IMR-90 (cell line): ENCODE results near the gene ATP11A. TPM values are rescaled to one million over a fixed set of nuclear protein-coding genes. Genes with fewer than 3 reads are reported as not detected.

Source experiments
- ATAC-seq: fragments of 200-7000 bp; cut with Tn5 transposase; 2 replicates; pipeline ENCODE4 v1.9.1; 2020; ENCODE audit warnings: low read depth, mild to moderate bottlenecking, moderate library complexity
- BruUV-seq: library from RNA; stranded (reverse); fragments of 400-500 nt; replicated peaks from 2 replicates; lab custom pipeline; 2021; lab: Mats Ljungman, UMichigan
- CTCF ChIA-PET: fragments of 300-600 bp; formaldehyde crosslinking; extraction: SDS; loops from one replicate; lab custom pipeline; 2021; ENCODE audit warnings: antibody characterized with exemption; lab: Yijun Ruan, JAX
- POLR2A ChIA-PET: fragments of 300-600 bp; sonication (Branson Sonifier 250); formaldehyde crosslinking; loops from one replicate; lab custom pipeline; 2022; ENCODE audit warnings: antibody characterized with exemption; ENCODE audit not compliant: unreplicated experiment; lab: Charles Lee
- DNase-seq: peaks from one replicate; pipeline ENCODE4 v3.0.0; 2013
- H2AFZ ChIP-seq: replicated peaks from 2 replicates; pipeline ENCODE3; 2013; ENCODE audit warnings: low read length, mild to moderate bottlenecking; ENCODE audit not compliant: poor library complexity
- H2AK5ac ChIP-seq: 2 replicates; pipeline ENCODE4 v1.6.1; 2013; ENCODE audit warnings: low read depth, low read length, inconsistent platforms
- H2AK9ac ChIP-seq: replicated peaks from 2 replicates; pipeline ENCODE3; 2013; ENCODE audit warnings: mild to moderate bottlenecking, low read depth, low read length, moderate library complexity; ENCODE audit not compliant: poor library complexity
- H2BK120ac ChIP-seq: 2 replicates; pipeline ENCODE4 v1.6.1; 2013; ENCODE audit warnings: low read depth, low read length, inconsistent platforms
- H2BK15ac ChIP-seq: 3 replicates; pipeline ENCODE4 v1.6.1; 2013; ENCODE audit warnings: low read depth, low read length, inconsistent platforms
- H2BK20ac ChIP-seq: 2 replicates; pipeline ENCODE4 v1.6.1; 2013; ENCODE audit warnings: low read depth, mild to moderate bottlenecking, inconsistent platforms, low read length, moderate library complexity
- H2BK5ac ChIP-seq: 2 replicates; pipeline ENCODE4 v1.6.1; 2013; ENCODE audit warnings: mild to moderate bottlenecking, low read depth, low read length, inconsistent platforms; ENCODE audit not compliant: poor library complexity, severe bottlenecking
- H3K14ac ChIP-seq: replicated peaks from 2 replicates; pipeline ENCODE4 v1.6.1; 2013; ENCODE audit warnings: low read depth, low read length, inconsistent platforms
- H3K18ac ChIP-seq: 2 replicates; pipeline ENCODE4 v1.6.1; 2013; ENCODE audit warnings: low read depth, low read length, control low read depth
- H3K23ac ChIP-seq: 2 replicates; pipeline ENCODE4 v1.6.1; 2013; ENCODE audit warnings: low read depth, low read length, inconsistent platforms
- H3K27ac ChIP-seq: 2 replicates; pipeline ENCODE4 v1.5.1; 2013; ENCODE audit warnings: mild to moderate bottlenecking, control low read depth, low read length; ENCODE audit not compliant: insufficient read depth
- H3K27me3 ChIP-seq: 2 replicates; pipeline ENCODE4 v1.6.1; 2013; ENCODE audit warnings: low read length; ENCODE audit not compliant: control insufficient read depth, insufficient read depth
- H3K36me3 ChIP-seq: 2 replicates; pipeline ENCODE4 v1.6.1; 2013; ENCODE audit warnings: low read length, mixed read lengths; ENCODE audit not compliant: control insufficient read depth, insufficient read depth
- H3K4ac ChIP-seq: 2 replicates; pipeline ENCODE4 v1.6.1; 2013; ENCODE audit warnings: low read depth, low read length, inconsistent platforms
- H3K4me1 ChIP-seq: 2 replicates; pipeline ENCODE4 v1.6.1; 2013; ENCODE audit warnings: low read length, mixed read lengths; ENCODE audit not compliant: control insufficient read depth, insufficient read depth
- H3K4me2 ChIP-seq: 2 replicates; pipeline ENCODE4 v1.6.1; 2013; ENCODE audit warnings: low read depth, mild to moderate bottlenecking, control low read depth, low read length, moderate library complexity
- H3K4me3 ChIP-seq: 2 replicates; pipeline ENCODE4 v1.5.1; 2013; ENCODE audit warnings: low read depth, mild to moderate bottlenecking, control low read depth, low read length, moderate library complexity; ENCODE audit not compliant: insufficient read depth
- H3K56ac ChIP-seq: 2 replicates; pipeline ENCODE4 v1.6.1; 2013; ENCODE audit warnings: low read length, inconsistent platforms; ENCODE audit not compliant: insufficient read depth; ENCODE audit errors: extremely low read depth
- H3K79me1 ChIP-seq, 2 experiments: 2 replicates each; pipeline ENCODE4 v1.6.1; 2013; ENCODE audit warnings: low read length in 2 of 2, inconsistent platforms in 1 of 2, low read depth in 1 of 2
- H3K9ac ChIP-seq: 2 replicates; pipeline ENCODE4 v1.6.1; 2013; ENCODE audit warnings: low read depth, low read length, control low read depth
- H3K9me1 ChIP-seq: 2 replicates; pipeline ENCODE4 v1.6.1; 2013; ENCODE audit warnings: low read length, inconsistent platforms; ENCODE audit not compliant: insufficient read depth
- H3K9me3 ChIP-seq: 2 replicates; pipeline ENCODE4 v1.6.1; 2013; ENCODE audit warnings: low read length; ENCODE audit not compliant: control insufficient read depth, insufficient read depth
- H4K20me1 ChIP-seq: 2 replicates; pipeline ENCODE4 v1.6.1; 2013; ENCODE audit warnings: low read length, inconsistent platforms; ENCODE audit not compliant: insufficient read depth
- H4K5ac ChIP-seq: 2 replicates; pipeline ENCODE4 v1.6.1; 2013; ENCODE audit warnings: mild to moderate bottlenecking, low read depth, low read length, control low read depth
- H4K8ac ChIP-seq, 2 experiments: 2 replicates each; pipeline ENCODE4 v1.6.1; 2013; ENCODE audit warnings: low read depth in 2 of 2, low read length in 2 of 2, control low read depth in 1 of 2, inconsistent platforms in 1 of 2
- H4K91ac ChIP-seq: 2 replicates; pipeline ENCODE4 v1.6.1; 2013; ENCODE audit warnings: low read depth, low read length, inconsistent platforms; ENCODE audit not compliant: insufficient read depth
- BHLHE40 ChIP-seq: fragments of 150-350 bp; IDR thresholded peaks from 2 replicates; pipeline ENCODE4 v1.6.1; 2016; ENCODE audit warnings: mild to moderate bottlenecking, low read depth, low read length
- CEBPB ChIP-seq: IDR thresholded peaks from 2 replicates; pipeline ENCODE4 v1.6.1; 2012; ENCODE audit warnings: low read depth, low read length, improper control_type of control experiment
- CTCF ChIP-seq: conservative IDR thresholded peaks from 2 replicates; pipeline ENCODE4 v1.5.1; 2012; ENCODE audit warnings: mild to moderate bottlenecking, low read depth, low read length, improper control_type of control experiment
- ELK1 ChIP-seq: fragments of 150-350 bp; IDR thresholded peaks from 2 replicates; pipeline ENCODE4 v1.6.1; 2016; ENCODE audit warnings: low read depth, mild to moderate bottlenecking, low read length, moderate library complexity, borderline replicate concordance
- MAFK ChIP-seq: IDR thresholded peaks from 2 replicates; pipeline ENCODE4 v1.6.1; 2012; ENCODE audit warnings: low read depth, low read length, improper control_type of control experiment
- MAZ ChIP-seq: IDR thresholded peaks from 2 replicates; pipeline ENCODE4 v1.6.1; 2012; ENCODE audit warnings: low read depth, mild to moderate bottlenecking, low read length, improper control_type of control experiment, moderate library complexity, borderline replicate concordance
- MXI1 ChIP-seq: IDR thresholded peaks from 2 replicates; pipeline ENCODE4 v1.6.1; 2012; ENCODE audit warnings: low read depth, mild to moderate bottlenecking, low read length, moderate library complexity, borderline replicate concordance
- NFE2L2 ChIP-seq: fragments of 150-350 bp; IDR thresholded peaks from 2 replicates; pipeline ENCODE4 v1.6.1; 2016; ENCODE audit warnings: low read depth, mild to moderate bottlenecking, low read length
- POLR2A ChIP-seq: IDR thresholded peaks from 2 replicates; pipeline ENCODE4 v1.6.1; 2012; ENCODE audit warnings: mild to moderate bottlenecking, low read depth, low read length
- RAD21 ChIP-seq: IDR thresholded peaks from 2 replicates; pipeline ENCODE4 v1.6.1; 2012; ENCODE audit warnings: low read length, improper control_type of control experiment
- RCOR1 ChIP-seq: IDR thresholded peaks from 2 replicates; pipeline ENCODE4 v1.6.1; 2012; ENCODE audit warnings: mild to moderate bottlenecking, low read length, improper control_type of control experiment; ENCODE audit not compliant: insufficient replicate concordance
- RFX5 ChIP-seq: IDR thresholded peaks from 2 replicates; pipeline ENCODE4 v1.8.0; 2012; ENCODE audit warnings: low read depth, mild to moderate bottlenecking, low read length, moderate library complexity
- SMC3 ChIP-seq: fragments of 150-350 bp; IDR thresholded peaks from 2 replicates; pipeline ENCODE4 v1.6.1; 2016; ENCODE audit warnings: low read depth, mild to moderate bottlenecking, antibody characterized with exemption, low read length, moderate library complexity
- WGBS, 2 experiments: methylation state at CpG; one replicate each; pipeline versions ENCODE4 v1.1.5 to v1.1.7; 2013; ENCODE audit warnings: missing lambda C conversion rate in 2 of 2; ENCODE audit not compliant: insufficient read length in 1 of 2; ENCODE audit errors: extremely low coverage in 2 of 2; 5-methylcytosine and 5-hydroxymethylcytosine counted together
- dilution Hi-C: fragments of 300-500 bp; cut with HindIII; formaldehyde crosslinking; loops from one replicate; pipeline ENCODE4 v1.14.3; 2018; ENCODE audit warnings: low sequenced_read_pairs; ENCODE audit not compliant: unreplicated experiment
- in situ Hi-C: fragments of 300-500 bp; cut with MboI; formaldehyde crosslinking; loops from 3 replicates; pipeline ENCODE4 v1.14.3; 2019; ENCODE audit warnings: low sequenced_read_pairs, inconsistent platforms, mixed read lengths
- intact Hi-C: fragments of 100-400 bp; cut with micrococcal nuclease; formaldehyde crosslinking; loops from 2 replicates; pipeline ENCODE4 v1.10.0; 2022
- polyA plus RNA-seq, 3 experiments: library from polyadenylated mRNA; depleted of rRNA; stranded (reverse); fragments of >200 nt; gene quantifications; 2 replicates each; pipeline ENCODE4 v1.2.3, GENCODE V29; 2012; ENCODE audit warnings: low replicate concordance in 1 of 3
- total RNA-seq: library from RNA; depleted of rRNA; stranded (reverse); fragments of >200 nt; gene quantifications from 2 replicates; pipeline ENCODE4 v1.2.3, GENCODE V29; 2012

ATP11A gene
- total and polyA plus RNA-seq, 2 of the 4 experiments (the other 2 are of a cell fraction), result 8.4 to 12.0 TPM

- POLR2A ChIA-PET, result interaction anchor here (0.6 kb wide), 1 partner anchor 20 kb away, joined by 3 read pairs; no protein-coding TSS in a partner anchor
- ATAC-seq (no peak), DNase-seq (no peak)
- Histone ChIP-seq H3K27me3 (no peaks in the 10 kb centered on the region), H2BK120ac (no peak overlapping the region), H2BK5ac (no peak overlapping the region), H4K5ac (no peak overlapping the region), H3K9me3 (no peaks in the 10 kb centered on the region), H3K4me1 (peaks cover 30% of the 10 kb centered on the region), H2AK9ac (no peak overlapping the region), H3K23ac (no peak overlapping the region), H3K4me2 (no peak overlapping the region), H3K4me3 (no peak overlapping the region), H2AFZ (no peak overlapping the region), H4K8ac (no peak overlapping the region; a peak in 1 of 4 replicates), H3K9ac (no peak overlapping the region), H3K36me3 (peaks cover 4% of the 10 kb centered on the region; the same call in 1 of the 2 replicates), H3K27ac (no peak overlapping the region), H4K20me1 (peaks cover 22% of the 10 kb centered on the region), H3K79me1 (peaks cover 22 to 30% of the 10 kb centered on the region in 2 experiments), H2BK20ac (no peak overlapping the region), H2AK5ac (peak overlapping the region; percentile 75; the same call in 1 of the 2 replicates), H3K18ac (no peak overlapping the region), H3K4ac (0 out of 2 replicates have a peak overlapping the region, but pooled peaks have one; percentile 19), H3K9me1 (peaks cover 15% of the 10 kb centered on the region), H3K56ac (no peak overlapping the region), H3K14ac (0 out of 2 replicates have a peak overlapping the region, but pooled peaks have one; percentile 23), H4K91ac (no peak overlapping the region; the same call in 1 of the 2 replicates), H2BK15ac (no peak overlapping the region)
- 79% methylated on average over 10 of the region's 15 CpGs; no CpG with 5 or more reads in 1 of the 2 experiments for WGBS, 2 experiments
- intact Hi-C loops (loop anchor here (5.0 kb wide), 1 partner anchor 90 kb away; the partner anchor contains the start of gene ATP11A), in situ Hi-C loops (no loop called here), dilution Hi-C loops (no loop called here)
- TF ChIP-seq MAZ (no peak), ELK1 (no peak), MXI1 (no peak), BHLHE40 (no peak), RCOR1 (no peak), POLR2A (no peak), RAD21 (no peak), RFX5 (no peak), SMC3 (no peak), NFE2L2 (no peak), CEBPB (no peak), CTCF (no peak), MAFK (no peak)
- BruUV-seq, result no TSS peak
- CTCF ChIA-PET, result no interaction called here
Observed at GRCh38 chr13:112782429-112783010, 92.7 kb downstream of the ATP11A start.
